ENCODE measurements around the gene RHOV.

- TF ChIP-seq CTCF (IDR thresholded peaks at IDR 0.05) (no peak), POLR2A (IDR thresholded peaks at IDR 0.05) (no peak), EP300 (IDR thresholded peaks at IDR 0.05) (no peak)
These were observed 27.0 kb upstream of the RHOV start for GRCh38 chr15:40901053-40901443.

Measured in tibial nerve (tissue), 4 donors.